ENCODE data around the gene HRC. TPM values are rescaled to one million over a fixed set of nuclear protein-coding genes. Genes with fewer than 3 reads are reported as not detected.
"Not testable (repeated sequence)": the region's sequence is repeated elsewhere in the genome, so short reads cannot be mapped to it uniquely, and the experiment has no call there.

Gene HRC
- total and polyA plus RNA-seq, 11 donors = 267 to 1,953 (median 867) TPM

DNA sequence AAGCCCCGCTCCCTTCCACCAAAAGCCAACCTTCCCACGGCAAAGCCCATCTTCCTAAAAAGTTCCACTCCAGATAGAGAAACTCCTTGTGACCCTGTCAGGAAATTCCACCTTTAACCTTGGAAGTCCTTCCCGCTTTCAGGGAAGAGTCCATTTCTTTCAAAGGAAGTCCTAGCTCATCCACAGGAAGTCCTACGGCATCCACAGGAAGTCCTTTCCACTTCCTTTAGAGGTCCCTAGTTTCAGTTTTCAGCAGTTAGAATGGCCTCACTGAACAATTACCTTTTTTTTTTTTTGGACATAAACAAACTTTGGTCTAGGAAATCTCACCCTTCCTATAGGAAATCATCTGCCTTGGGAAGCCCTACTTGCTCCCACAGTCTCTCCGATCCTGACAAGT is 34.1 kb upstream of the HRC start:
- 61 to 71% (median 63%) methylated on average over 5 of the region's 5 CpGs for WGBS, 4 donors
- DNase-seq (no peak), ATAC-seq (peak in 1 of 4 donors; percentile 62)
- no peak overlapping the region for H3K4me3 ChIP-seq
- peak overlapping the region in 10 of 12 donors; percentile 28 to 73 (median 54) for H3K27ac ChIP-seq
- H3K36me3 ChIP-seq = peaks cover 0 to 100% (median 80%) of the 10 kb centered on the region in 9 donors
- H3K9me3 ChIP-seq = peaks cover 0 to 5% (median 0%) of the 10 kb centered on the region in 12 donors
- intact Hi-C loops (cut with DNase I) = no loop called here
- no peaks in the 10 kb centered on the region for H3K27me3 ChIP-seq
- TF ChIP-seq POLR2A (IDR thresholded peaks at IDR 0.05) = no peak
- TF ChIP-seq, protein P1, sequence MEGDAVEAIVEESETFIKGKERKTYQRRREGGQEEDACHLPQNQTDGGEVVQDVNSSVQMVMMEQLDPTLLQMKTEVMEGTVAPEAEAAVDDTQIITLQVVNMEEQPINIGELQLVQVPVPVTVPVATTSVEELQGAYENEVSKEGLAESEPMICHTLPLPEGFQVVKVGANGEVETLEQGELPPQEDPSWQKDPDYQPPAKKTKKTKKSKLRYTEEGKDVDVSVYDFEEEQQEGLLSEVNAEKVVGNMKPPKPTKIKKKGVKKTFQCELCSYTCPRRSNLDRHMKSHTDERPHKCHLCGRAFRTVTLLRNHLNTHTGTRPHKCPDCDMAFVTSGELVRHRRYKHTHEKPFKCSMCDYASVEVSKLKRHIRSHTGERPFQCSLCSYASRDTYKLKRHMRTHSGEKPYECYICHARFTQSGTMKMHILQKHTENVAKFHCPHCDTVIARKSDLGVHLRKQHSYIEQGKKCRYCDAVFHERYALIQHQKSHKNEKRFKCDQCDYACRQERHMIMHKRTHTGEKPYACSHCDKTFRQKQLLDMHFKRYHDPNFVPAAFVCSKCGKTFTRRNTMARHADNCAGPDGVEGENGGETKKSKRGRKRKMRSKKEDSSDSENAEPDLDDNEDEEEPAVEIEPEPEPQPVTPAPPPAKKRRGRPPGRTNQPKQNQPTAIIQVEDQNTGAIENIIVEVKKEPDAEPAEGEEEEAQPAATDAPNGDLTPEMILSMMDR (IDR thresholded peaks at IDR 0.05) = no peak
- peaks cover 0 to 16% (median 5%) of the 10 kb centered on the region in 12 donors for H3K4me1 ChIP-seq

DNA sequence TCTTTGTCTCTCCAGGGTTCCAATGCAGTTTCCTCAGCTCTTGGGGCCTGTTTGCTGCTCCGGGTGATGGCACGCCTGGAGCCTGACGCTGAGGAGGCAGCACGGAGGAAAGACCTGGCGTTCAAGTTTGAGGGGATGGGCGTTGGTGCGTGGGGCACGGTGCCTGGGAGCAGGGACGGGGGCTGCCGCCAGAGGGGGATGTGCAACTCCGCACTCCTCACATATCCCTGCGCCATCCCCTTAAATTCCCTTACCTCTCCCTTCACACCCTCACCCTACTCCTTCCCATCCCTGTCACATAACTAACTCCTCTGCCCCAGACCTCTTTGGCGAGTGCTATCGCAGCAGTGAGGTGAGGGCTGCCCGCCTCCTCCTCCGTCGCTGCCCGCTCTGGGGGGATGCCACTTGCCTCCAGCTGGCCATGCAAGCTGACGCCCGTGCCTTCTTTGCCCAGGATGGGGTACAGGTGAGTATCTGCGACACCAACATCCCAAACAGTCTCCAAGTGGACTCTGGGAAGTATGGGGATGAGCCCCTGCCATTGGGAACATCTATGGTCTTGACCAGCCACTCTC is 33.5 kb upstream of the HRC start:
- Histone ChIP-seq H3K27me3 (no peaks in the 10 kb centered on the region), H3K4me1 (peaks cover 0 to 16% (median 5%) of the 10 kb centered on the region in 12 donors), H3K36me3 (peaks cover 0 to 100% (median 79%) of the 10 kb centered on the region in 9 donors), H3K4me3 (no peak overlapping the region), H3K9me3 (peaks cover 0 to 8% (median 0%) of the 10 kb centered on the region in 12 donors), H3K27ac (peak overlapping the region in 9 of 12 donors; percentile 7 to 73 (median 55))
- intact Hi-C loops (cut with DNase I) = no loop called here
- ATAC-seq = peak in 2 of 4 donors; percentile 20 to 23
- 86 to 92% (median 90%) methylated on average over 19 to 21 of the region's 21 CpGs for WGBS, 4 donors
- no peak for TF ChIP-seq POLR2A (IDR thresholded peaks at IDR 0.05)
- TF ChIP-seq, protein P1 (IDR thresholded peaks at IDR 0.05) = no peak
- DNase-seq = no peak

DNA sequence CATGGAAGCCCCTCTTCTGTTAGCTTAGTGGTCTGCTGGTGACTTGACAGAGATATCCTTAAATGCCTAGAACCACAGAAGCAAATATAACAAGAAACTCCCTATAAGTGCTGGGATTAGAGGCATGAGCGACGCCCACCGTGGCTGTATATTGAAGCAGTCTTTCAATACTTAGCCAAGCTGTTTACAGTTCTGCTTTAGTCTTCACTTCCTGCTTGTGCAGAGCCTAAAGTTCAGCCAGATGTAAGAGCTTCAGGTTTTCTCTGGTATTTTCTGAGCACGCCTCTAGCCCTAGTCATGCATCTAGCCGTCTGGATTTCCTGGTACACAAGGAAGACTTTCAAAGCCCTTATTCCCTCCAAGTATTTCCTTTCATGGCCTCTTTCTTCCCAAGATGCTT is 30.9 kb upstream of the HRC start:
- ATAC-seq (no peak), DNase-seq (no peak)
- peaks cover 0 to 9% (median 0%) of the 10 kb centered on the region in 12 donors for H3K9me3 ChIP-seq
- H3K36me3 ChIP-seq = peaks cover 0 to 95% (median 79%) of the 10 kb centered on the region in 9 donors
- WGBS, 4 donors = 79 to 92% (median 89%) methylated on average over 5 of the region's 5 CpGs
- no peak overlapping the region for H3K4me3 ChIP-seq
- peaks cover 0 to 16% (median 5%) of the 10 kb centered on the region in 12 donors for H3K4me1 ChIP-seq
- intact Hi-C loops (cut with DNase I) = no loop called here
- H3K27me3 ChIP-seq = no peaks in the 10 kb centered on the region
- TF ChIP-seq POLR2A (IDR thresholded peaks at IDR 0.05) = no peak
- TF ChIP-seq, protein P1 (IDR thresholded peaks at IDR 0.05) = no peak
- no peak overlapping the region for H3K27ac ChIP-seq

DNA sequence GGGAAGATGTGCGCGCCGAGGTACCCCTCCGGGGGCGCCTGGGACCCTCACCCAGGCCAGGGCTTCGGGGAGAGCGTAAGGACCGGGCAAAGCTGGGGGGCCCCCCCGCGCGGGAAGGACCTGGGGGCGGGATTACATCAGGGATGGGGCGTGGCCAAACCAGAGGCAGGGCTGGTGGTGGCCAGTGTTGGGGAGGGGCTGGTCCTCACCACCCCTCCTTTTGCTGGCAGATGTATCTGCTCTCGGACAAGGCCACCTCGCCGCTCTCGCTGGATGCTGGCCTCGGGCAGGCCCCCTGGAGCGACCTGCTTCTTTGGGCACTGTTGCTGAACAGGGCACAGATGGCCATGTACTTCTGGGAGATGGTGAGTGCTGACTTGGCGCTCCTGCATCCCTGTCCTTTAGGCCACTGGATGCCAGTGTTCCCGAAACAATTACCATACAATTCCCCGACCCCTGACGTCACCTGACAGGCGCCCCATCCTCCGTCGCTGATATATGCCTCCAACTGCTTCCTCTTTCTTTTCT is 27.7 kb upstream of the HRC start:
- Histone ChIP-seq H3K27ac (no peak overlapping the region), H3K4me1 (no peaks in the 10 kb centered on the region), H3K36me3 (peaks cover 0 to 88% (median 60%) of the 10 kb centered on the region in 9 donors), H3K9me3 (peaks cover 0 to 9% (median 0%) of the 10 kb centered on the region in 12 donors), H3K4me3 (no peak overlapping the region), H3K27me3 (no peaks in the 10 kb centered on the region)
- intact Hi-C loops (cut with DNase I) = no loop called here
- peak in 3 of 4 donors; percentile 19 to 49 (median 44) for ATAC-seq
- TF ChIP-seq, protein P1 (IDR thresholded peaks at IDR 0.05) = no peak
- TF ChIP-seq POLR2A (IDR thresholded peaks at IDR 0.05) = no peak
- no peak for DNase-seq
- WGBS, 4 donors = 74 to 83% (median 79%) methylated on average over 20 to 26 of the region's 26 CpGs

DNA sequence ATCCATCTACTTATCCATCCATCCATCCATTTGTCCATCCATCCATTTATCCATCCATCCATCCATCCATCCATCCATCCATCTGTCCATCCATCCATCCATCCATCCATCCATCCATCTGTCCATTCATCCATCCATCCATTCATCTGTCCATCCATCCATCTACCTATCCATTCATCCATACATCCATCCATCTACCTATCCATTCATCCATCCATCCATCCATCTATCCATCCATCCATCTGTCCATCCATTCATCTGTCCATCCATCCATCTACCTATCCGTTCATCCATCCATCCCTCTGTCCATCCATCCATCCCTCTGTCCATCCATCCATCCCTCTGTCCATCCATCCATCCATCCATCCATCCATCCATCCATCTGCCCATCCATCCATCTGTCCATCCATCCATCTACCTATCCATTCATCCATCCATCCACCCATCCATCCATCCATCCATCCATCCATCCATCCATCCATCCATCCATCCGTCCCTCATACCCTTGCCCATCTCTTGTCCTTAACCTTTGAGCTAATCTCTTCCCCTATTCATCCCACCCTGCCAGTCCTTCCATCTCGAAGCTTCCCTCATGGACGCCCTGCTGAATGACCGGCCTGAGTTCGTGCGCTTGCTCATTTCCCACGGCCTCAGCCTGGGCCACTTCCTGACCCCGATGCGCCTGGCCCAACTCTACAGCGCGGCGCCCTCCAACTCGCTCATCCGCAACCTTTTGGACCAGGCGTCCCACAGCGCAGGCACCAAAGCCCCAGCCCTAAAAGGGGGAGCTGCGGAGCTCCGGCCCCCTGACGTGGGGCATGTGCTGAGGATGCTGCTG is 27.0 kb upstream of the HRC start:
- H3K27ac ChIP-seq; DNase-seq; H3K4me3 ChIP-seq; ATAC-seq; intact Hi-C loops (cut with DNase I); H3K4me1 ChIP-seq; H3K9me3 ChIP-seq; H3K27me3 ChIP-seq: not testable (repeated sequence)
- WGBS, 4 donors = 79 to 88% (median 83%) methylated on average over 20 of the region's 20 CpGs
- peaks cover 0 to 88% (median 64%) of the 10 kb centered on the region in 9 donors for H3K36me3 ChIP-seq
